WERI-Rb-1 (cell line): ENCODE results near the gene AQP11.
A peak's percentile ranks its signal among the peaks of the same experiment; 100 is the strongest.

Experiments
- DNase-seq: peaks from one replicate; pipeline ENCODE4 v3.0.0-alpha.2; 2020
- H3K27ac ChIP-seq: fragments of 250-450 bp; sonication (Bioruptor Pico); 2 replicates; pipeline ENCODE4 v1.5.1; 2020; ENCODE audit warnings: mild to moderate bottlenecking, moderate library complexity
- H3K27me3 ChIP-seq: fragments of 250-450 bp; sonication (Bioruptor Pico); 2 replicates; pipeline ENCODE4 v1.5.1; 2021; ENCODE audit warnings: mild to moderate bottlenecking, low read depth, moderate library complexity; ENCODE audit not compliant: insufficient read depth, severe bottlenecking
- H3K36me3 ChIP-seq: fragments of 250-450 bp; sonication (Bioruptor Pico); 2 replicates; pipeline ENCODE4 v1.5.1; 2020; ENCODE audit warnings: mild to moderate bottlenecking, moderate library complexity
- H3K4me3 ChIP-seq: 2 replicates; pipeline ENCODE4 v1.5.1; 2011; ENCODE audit warnings: low read depth, mild to moderate bottlenecking, control low read depth, low read length
- H3K9me3 ChIP-seq: fragments of 250-450 bp; sonication (Bioruptor Pico); 2 replicates; pipeline ENCODE4 v1.5.1; 2021; ENCODE audit warnings: mild to moderate bottlenecking, moderate library complexity; ENCODE audit not compliant: severe bottlenecking
- CTCF ChIP-seq: IDR thresholded peaks from 2 replicates; pipeline ENCODE4 v1.5.1; 2011; ENCODE audit warnings: low read depth, mild to moderate bottlenecking, control low read depth, inconsistent platforms, low read length

The AQP11 gene

GRCh38 chr11:77590194-77590782 is 535 bp downstream of the AQP11 start:
- TF ChIP-seq CTCF = no peak
- H3K27ac ChIP-seq = peak overlapping the region; percentile 83
- no peaks in the 10 kb centered on the region for H3K27me3 ChIP-seq
- H3K36me3 ChIP-seq = no peaks in the 10 kb centered on the region
- no peaks in the 10 kb centered on the region for H3K9me3 ChIP-seq
- H3K4me3 ChIP-seq = peak overlapping the region; percentile 86
- peak; percentile 23 for DNase-seq

- Histone ChIP-seq H3K4me3 (no peak overlapping the region), H3K36me3 (no peaks in the 10 kb centered on the region), H3K9me3 (no peaks in the 10 kb centered on the region), H3K27me3 (no peaks in the 10 kb centered on the region), H3K27ac (no peak overlapping the region)
- DNase-seq = no peak
- TF ChIP-seq CTCF = no peak
Observed at GRCh38 chr11:77592727-77593126, 3.0 kb downstream of the AQP11 start.

GRCh38 chr11:77593883-77594282 is 4.1 kb downstream of the AQP11 start:
- Histone ChIP-seq H3K9me3 (no peaks in the 10 kb centered on the region), H3K27me3 (no peaks in the 10 kb centered on the region), H3K27ac (no peak overlapping the region), H3K4me3 (no peak overlapping the region), H3K36me3 (no peaks in the 10 kb centered on the region)
- no peak for TF ChIP-seq CTCF
- no peak for DNase-seq

- H3K36me3 ChIP-seq = no peaks in the 10 kb centered on the region
- no peak overlapping the region for H3K27ac ChIP-seq
- no peak for TF ChIP-seq CTCF
- H3K4me3 ChIP-seq = no peak overlapping the region
- H3K27me3 ChIP-seq = no peaks in the 10 kb centered on the region
- H3K9me3 ChIP-seq = no peaks in the 10 kb centered on the region
- DNase-seq = no peak
Observed at GRCh38 chr11:77596626-77597025, 6.9 kb downstream of the AQP11 start.

- no peak for DNase-seq
- Histone ChIP-seq H3K36me3 (no peaks in the 10 kb centered on the region), H3K27me3 (no peaks in the 10 kb centered on the region), H3K27ac (no peak overlapping the region), H3K4me3 (no peak overlapping the region), H3K9me3 (no peaks in the 10 kb centered on the region)
- no peak for TF ChIP-seq CTCF
Observed at GRCh38 chr11:77598195-77598594, 8.4 kb downstream of the AQP11 start.
